ENCODE measurements around the gene KIRREL3. TPM values are rescaled to one million over a fixed set of nuclear protein-coding genes. Genes with fewer than 3 reads are reported as not detected.

KIRREL3 gene
- total and polyA plus RNA-seq, 2 of the 8 experiments (the other 6 are each of a cell fraction or from before 2014, with no cell fraction given), result 0.29 to 0.32 TPM

DNA sequence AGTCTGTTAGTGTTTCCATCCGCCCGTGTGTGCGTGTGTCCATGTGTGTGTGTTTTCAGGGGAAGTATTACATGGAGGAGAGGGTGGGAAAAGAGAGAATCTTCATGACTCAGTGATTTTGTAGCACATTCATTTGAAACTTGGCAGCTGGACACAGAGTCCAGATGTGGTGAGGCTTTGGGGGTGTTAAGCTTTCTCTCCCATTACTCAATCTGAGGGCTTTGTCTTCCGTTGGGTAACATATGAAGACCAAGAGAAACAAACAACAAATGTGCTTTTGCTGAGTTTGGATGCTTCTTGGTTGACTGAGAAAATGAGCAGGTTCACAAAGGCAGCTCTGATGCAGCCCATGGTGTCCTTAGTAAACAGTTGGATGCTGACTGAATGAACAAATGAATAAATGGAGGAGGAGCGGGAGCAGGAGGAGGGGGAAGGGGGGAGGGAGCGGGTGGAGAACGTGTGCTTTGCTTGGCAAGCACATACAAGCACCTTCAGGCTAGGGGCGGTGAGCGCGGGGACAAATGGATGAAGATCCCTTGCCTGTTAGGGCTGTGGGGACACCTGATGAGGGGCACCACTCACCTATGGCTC is 540.8 kb downstream of the KIRREL3 start:
- Histone ChIP-seq H4K20me1 (replicated peaks in 1 of 2; ENCODE audit: control insufficient read depth in 1 of 2, insufficient read depth in 2 of 2, low read length in 2 of 2) (peaks cover 0 to 2% of the 10 kb centered on the region in 2 experiments), H3K27me3 (replicated peaks in 1 of 4; ENCODE audit: control insufficient read depth in 3 of 4, extremely low read depth in 1 of 4, insufficient read depth in 3 of 4, low read length in 3 of 4) (peaks cover 0 to 2% (median 0%) of the 10 kb centered on the region in 4 experiments; a peak in 1 of 7 replicates), H3K27ac (ENCODE audit: low read depth, low read length) (no peak overlapping the region), H3K79me1 (ENCODE audit: low read depth, low read length) (no peaks in the 10 kb centered on the region), H3K4ac (replicated peaks; ENCODE audit: insufficient read length, low read depth, low read length) (no peak overlapping the region), H2BK120ac (replicated peaks; ENCODE audit: low read depth, low read length) (no peak overlapping the region), H2BK5ac (ENCODE audit: low read depth, low read length) (no peak overlapping the region), H3K4me3 (ENCODE audit: extremely low read depth in 1 of 4, insufficient read depth in 2 of 4, low read depth in 3 of 4, low read length in 4 of 4) (no peak overlapping the region), H2BK12ac (ENCODE audit: low read depth, low read length) (no peak overlapping the region), H3K9me3 (ENCODE audit: insufficient read depth in 2 of 2, low read depth in 1 of 2, low read length in 1 of 2) (no peaks in the 10 kb centered on the region), H2BK15ac (ENCODE audit: low read length) (no peak overlapping the region), H3K56ac (replicated peaks; ENCODE audit: insufficient read length, low read depth, low read length) (no peak overlapping the region), H3K36me3 (ENCODE audit: control insufficient read depth in 2 of 4, insufficient read depth in 4 of 4, low read length in 3 of 4) (no peaks in the 10 kb centered on the region), H2AFZ (ENCODE audit: low read length) (no peak overlapping the region), H4K5ac (ENCODE audit: insufficient read length, low read depth, low read length) (no peak overlapping the region), H3K23me2 (ENCODE audit: low read depth, low read length) (peaks cover 5% of the 10 kb centered on the region; the same call in 1 of the 2 replicates), H3K79me2 (ENCODE audit: control insufficient read depth in 1 of 2, insufficient read depth in 2 of 2, low read length in 2 of 2) (no peaks in the 10 kb centered on the region), H3K23ac (ENCODE audit: insufficient read length) (no peak overlapping the region), H2BK20ac (ENCODE audit: low read length) (no peak overlapping the region), H2AK5ac (ENCODE audit: low read depth, low read length) (no peak overlapping the region), H3K9ac (replicated peaks in 1 of 4; ENCODE audit: extremely low read depth in 1 of 4, low read depth in 3 of 4, low read length in 3 of 4) (no peak overlapping the region), H4K91ac (replicated peaks; ENCODE audit: insufficient read length, low read length) (no peak overlapping the region), H3K14ac (ENCODE audit: insufficient read length) (no peak overlapping the region), H3K18ac (ENCODE audit: extremely low read depth, low read length) (no peak overlapping the region), H3K4me1 (replicated peaks in 1 of 4; ENCODE audit: control insufficient read depth in 3 of 4, insufficient read depth in 4 of 4, low read length in 3 of 4) (no peaks in the 10 kb centered on the region), H4K8ac (ENCODE audit: extremely low read depth, insufficient read depth, low read length) (no peak overlapping the region), H3K4me2 (ENCODE audit: insufficient read depth in 1 of 2, low read depth in 2 of 2, low read length in 2 of 2) (no peak overlapping the region)
- POLR2A ChIA-PET (ENCODE audit: partially characterized antibody), result interaction anchor here (1.7 kb wide), 1 partner anchor 20 kb away, joined by 5 read pairs; no protein-coding TSS in a partner anchor
- TF ChIP-seq CBX8 (IDR thresholded peaks at IDR 0.05; ENCODE audit: borderline replicate concordance, low read depth, low read length) (no peak), SP2 (IDR thresholded peaks at IDR 0.05; ENCODE audit: low read length) (no peak), SP4 (IDR thresholded peaks at IDR 0.05; ENCODE audit: low read length) (no peak), CTBP2 (IDR thresholded peaks at IDR 0.05; ENCODE audit: borderline replicate concordance, insufficient read depth, insufficient read length, low read length) (no peak), RBBP5 (IDR thresholded peaks at IDR 0.05; ENCODE audit: borderline replicate concordance, low read depth, low read length) (no peak), GTF2F1 (IDR thresholded peaks at IDR 0.05; ENCODE audit: borderline replicate concordance, low read depth, low read length) (no peak), SIRT6 (IDR thresholded peaks at IDR 0.05; ENCODE audit: low read length) (no peak), BCL11A (IDR thresholded peaks at IDR 0.05; ENCODE audit: low read depth in 2 of 2, low read length in 2 of 2) (no peak), POU5F1 (IDR thresholded peaks at IDR 0.05; ENCODE audit: low read depth, low read length) (no peak), CREB1 (IDR thresholded peaks at IDR 0.05) (no peak), EP300 (IDR thresholded peaks at IDR 0.05; ENCODE audit: borderline replicate concordance in 1 of 2, low read depth in 2 of 2, low read length in 2 of 2) (no peak), KDM5A (IDR thresholded peaks at IDR 0.05; ENCODE audit: low read length) (no peak)
- WGBS, 2 experiments (ENCODE audit: extremely low coverage in 1 of 2, insufficient coverage in 1 of 2, insufficient read length in 1 of 2, insufficient replicate concordance in 2 of 2, low coverage in 1 of 2, low lambda C conversion rate in 2 of 2, missing lambda C conversion rate in 1 of 2), result 94% methylated on average over 8 of the region's 10 CpGs; no CpG with 5 or more reads in 1 of the 2 experiments
- FAIRE-seq, result no peak
- no peak for DNase-seq (ENCODE audit: low read depth in 1 of 2, low spot score in 2 of 2)
- CTCF ChIA-PET (ENCODE audit: partially characterized antibody), result interaction anchor here (1.1 to 2.0 kb wide), 4 partner anchors 15 to 21 kb away, joined by 4 to 7 read pairs (median 5); no protein-coding TSS in a partner anchor

Data from H1 (cell line).